ENCODE data around the gene CREB3L1.

- TF ChIP-seq, protein P1, sequence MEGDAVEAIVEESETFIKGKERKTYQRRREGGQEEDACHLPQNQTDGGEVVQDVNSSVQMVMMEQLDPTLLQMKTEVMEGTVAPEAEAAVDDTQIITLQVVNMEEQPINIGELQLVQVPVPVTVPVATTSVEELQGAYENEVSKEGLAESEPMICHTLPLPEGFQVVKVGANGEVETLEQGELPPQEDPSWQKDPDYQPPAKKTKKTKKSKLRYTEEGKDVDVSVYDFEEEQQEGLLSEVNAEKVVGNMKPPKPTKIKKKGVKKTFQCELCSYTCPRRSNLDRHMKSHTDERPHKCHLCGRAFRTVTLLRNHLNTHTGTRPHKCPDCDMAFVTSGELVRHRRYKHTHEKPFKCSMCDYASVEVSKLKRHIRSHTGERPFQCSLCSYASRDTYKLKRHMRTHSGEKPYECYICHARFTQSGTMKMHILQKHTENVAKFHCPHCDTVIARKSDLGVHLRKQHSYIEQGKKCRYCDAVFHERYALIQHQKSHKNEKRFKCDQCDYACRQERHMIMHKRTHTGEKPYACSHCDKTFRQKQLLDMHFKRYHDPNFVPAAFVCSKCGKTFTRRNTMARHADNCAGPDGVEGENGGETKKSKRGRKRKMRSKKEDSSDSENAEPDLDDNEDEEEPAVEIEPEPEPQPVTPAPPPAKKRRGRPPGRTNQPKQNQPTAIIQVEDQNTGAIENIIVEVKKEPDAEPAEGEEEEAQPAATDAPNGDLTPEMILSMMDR (IDR thresholded peaks at IDR 0.05 in 4 of 5, conservative IDR thresholded peaks at IDR 0.05 in 1 of 5), result no peak
- TF ChIP-seq POLR2A (IDR thresholded peaks at IDR 0.05), result no peak
Measured at GRCh38 chr11:46285594-46286033, 8.2 kb downstream of the CREB3L1 start.

Data from gastrocnemius medialis (tissue), 4 donors.